Measurements from ENCODE around the gene MSS51. TPM values are rescaled to one million over a fixed set of nuclear protein-coding genes. Genes with fewer than 3 reads are reported as not detected.
"Not testable (repeated sequence)": the region's sequence is repeated elsewhere in the genome, so short reads cannot be mapped to it uniquely, and the experiment has no call there.

MSS51 gene
- total RNA-seq, 1 experiment from 2014 or later = 0.64 TPM

GRCh38 chr10:73414230-73414945, 19.0 kb downstream of the MSS51 start:
- DNase-seq (ENCODE audit: low spot score) = peak; percentile 39

GRCh38 chr10:73413528-73414229, 19.7 kb downstream of the MSS51 start, which contains the start of gene ANXA7:
Gene ANXA7 (minus strand): TSS chr10:73414058. CDS start chr10:73400856, 13,202 bp downstream.
- DNase-seq (ENCODE audit: low spot score) = peak; percentile 91

GRCh38 chr10:73413108-73413527, 20.2 kb downstream of the MSS51 start:
- peak; percentile 76 for DNase-seq (ENCODE audit: low spot score)

GRCh38 chr10:73410897-73411296, 22.5 kb downstream of the MSS51 start:
- DNase-seq (ENCODE audit: low spot score) = no peak

DNA sequence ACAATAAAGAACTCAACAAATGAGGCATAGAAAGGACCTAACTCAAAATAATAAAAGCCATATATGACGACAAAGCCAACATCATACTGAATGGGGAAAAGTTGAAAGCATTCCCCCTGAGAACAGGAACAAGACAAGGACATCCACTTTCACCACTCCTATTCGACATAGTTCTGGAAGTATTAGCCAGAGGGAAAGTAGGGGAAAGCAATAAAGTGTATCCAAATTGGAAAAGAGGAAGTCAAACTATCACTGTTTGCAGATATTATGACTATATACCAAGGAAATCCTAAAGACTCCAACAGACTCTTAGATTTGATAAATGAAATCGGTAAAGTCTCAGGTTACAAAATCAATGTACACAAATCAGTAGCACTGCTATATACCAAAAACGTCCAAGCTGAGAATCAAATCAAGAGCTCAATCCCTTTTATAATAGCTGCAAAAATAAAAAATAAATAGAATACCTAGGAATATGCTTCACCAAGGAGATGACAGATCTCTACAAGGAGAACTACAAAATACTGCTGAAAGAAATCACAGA, 24.3 kb downstream of the MSS51 start:
- no peak for DNase-seq (ENCODE audit: low spot score)

GRCh38 chr10:73408061-73408460, 25.3 kb downstream of the MSS51 start:
- DNase-seq (ENCODE audit: low spot score) = no peak

DNA sequence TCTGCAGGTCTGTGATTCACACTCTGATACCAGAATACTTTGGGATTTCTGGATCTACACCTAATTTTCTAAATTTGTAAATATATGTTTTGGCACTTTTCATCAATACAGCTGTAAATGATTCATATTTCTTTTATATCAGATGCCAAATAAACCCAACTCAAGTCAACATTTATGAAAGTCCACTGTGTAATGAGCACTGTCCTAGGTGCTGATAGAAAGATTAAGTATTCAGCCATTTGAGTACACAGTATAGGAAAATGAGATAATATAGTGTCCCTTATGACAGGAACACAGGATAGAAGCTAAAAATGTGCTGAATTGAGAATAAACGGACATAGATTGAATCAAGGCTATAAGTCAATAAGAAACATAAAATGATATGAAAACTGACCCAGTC, 25.9 kb downstream of the MSS51 start:
- DNase-seq (ENCODE audit: low spot score) = no peak

DNA sequence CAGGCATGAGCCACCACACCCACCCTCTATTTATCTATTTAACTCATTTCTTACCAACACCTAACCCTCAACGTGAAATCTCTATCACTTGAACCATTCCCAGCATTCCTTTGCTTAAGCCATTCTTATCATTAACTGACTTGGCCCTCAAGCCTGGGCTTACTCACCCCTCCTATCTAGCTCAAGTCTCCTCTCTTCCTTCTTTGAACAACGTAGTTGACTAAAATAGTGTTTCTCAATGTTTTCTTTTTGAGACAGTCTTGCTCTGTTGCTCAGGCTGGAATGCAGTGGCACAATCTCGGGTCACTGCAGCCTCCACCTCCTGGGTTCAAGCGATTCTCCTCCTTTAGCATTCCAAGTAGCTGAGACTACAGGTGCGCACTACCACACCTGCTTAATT, 26.5 kb downstream of the MSS51 start:
- DNase-seq (ENCODE audit: low spot score) = no peak

DNA sequence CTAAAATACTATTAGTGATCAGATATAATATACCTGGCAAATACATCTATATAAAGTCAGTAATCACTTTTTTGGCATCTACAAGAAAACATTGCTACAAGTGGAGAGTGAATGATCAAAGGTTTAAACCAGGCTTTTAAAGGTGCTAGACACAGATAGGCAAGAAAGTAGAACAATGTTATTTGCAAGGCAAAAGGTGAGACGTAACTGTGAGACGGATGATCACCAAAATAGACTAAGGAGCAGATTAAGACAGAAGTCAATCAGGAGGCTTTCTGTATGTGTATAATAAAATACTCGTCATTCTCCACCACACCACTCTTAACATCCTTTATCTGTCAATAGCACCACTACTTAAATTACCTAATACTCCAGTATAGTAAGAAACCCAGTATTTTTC, 27.8 kb downstream of the MSS51 start:
- no peak for DNase-seq (ENCODE audit: low spot score)

DNA sequence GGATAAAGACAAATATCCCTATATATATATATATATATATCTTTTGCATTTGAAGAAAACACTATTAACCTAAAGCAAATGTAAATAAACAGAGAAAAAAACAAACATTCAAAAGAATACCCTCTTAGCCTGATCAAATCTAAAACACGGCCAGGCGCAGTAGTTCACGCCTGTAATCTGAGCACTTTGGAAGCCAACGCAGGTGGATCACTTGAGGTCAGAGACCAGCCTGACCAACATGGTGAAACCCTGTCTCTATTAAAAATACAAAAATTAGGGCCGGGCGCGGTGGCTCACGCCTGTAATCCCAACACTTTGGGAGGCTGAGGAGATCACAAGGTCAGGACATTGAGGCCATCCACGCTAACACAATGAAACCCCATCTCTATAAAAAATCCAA, 28.7 kb downstream of the MSS51 start:
- DNase-seq (ENCODE audit: low spot score) = no peak

- no peak for DNase-seq (ENCODE audit: low spot score)
Observed at GRCh38 chr10:73401636-73402035, 31.7 kb downstream of the MSS51 start.

GRCh38 chr10:73399063-73399462, 34.3 kb downstream of the MSS51 start:
- DNase-seq (ENCODE audit: low spot score) = no peak

- DNase-seq (ENCODE audit: low spot score) = no peak
Observed at GRCh38 chr10:73398024-73398423, 35.3 kb downstream of the MSS51 start.

DNA sequence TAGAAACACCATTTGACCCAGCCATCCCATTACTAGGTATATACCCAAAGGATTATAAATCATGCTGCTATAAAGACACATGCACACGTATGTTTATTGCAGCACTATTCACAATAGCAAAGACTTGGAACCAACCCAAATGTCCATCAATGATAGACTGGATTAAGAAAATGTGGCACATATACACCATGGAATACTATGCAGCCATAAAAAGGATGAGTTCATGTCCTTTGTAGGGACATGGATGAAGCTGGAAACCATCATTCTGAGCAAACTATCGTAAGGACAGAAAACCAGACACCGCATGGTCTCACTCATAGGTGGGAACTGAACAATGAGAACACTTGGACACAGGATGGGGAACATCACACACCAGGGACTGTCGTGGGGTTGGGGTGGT, 39.0 kb downstream of the MSS51 start:
- not testable (repeated sequence) for DNase-seq (ENCODE audit: low spot score)

GRCh38 chr10:73388228-73388627, 45.1 kb downstream of the MSS51 start:
- no peak for DNase-seq (ENCODE audit: low spot score)

GRCh38 chr10:73386583-73386982, 46.8 kb downstream of the MSS51 start:
- DNase-seq (ENCODE audit: low spot score) = no peak

DNA sequence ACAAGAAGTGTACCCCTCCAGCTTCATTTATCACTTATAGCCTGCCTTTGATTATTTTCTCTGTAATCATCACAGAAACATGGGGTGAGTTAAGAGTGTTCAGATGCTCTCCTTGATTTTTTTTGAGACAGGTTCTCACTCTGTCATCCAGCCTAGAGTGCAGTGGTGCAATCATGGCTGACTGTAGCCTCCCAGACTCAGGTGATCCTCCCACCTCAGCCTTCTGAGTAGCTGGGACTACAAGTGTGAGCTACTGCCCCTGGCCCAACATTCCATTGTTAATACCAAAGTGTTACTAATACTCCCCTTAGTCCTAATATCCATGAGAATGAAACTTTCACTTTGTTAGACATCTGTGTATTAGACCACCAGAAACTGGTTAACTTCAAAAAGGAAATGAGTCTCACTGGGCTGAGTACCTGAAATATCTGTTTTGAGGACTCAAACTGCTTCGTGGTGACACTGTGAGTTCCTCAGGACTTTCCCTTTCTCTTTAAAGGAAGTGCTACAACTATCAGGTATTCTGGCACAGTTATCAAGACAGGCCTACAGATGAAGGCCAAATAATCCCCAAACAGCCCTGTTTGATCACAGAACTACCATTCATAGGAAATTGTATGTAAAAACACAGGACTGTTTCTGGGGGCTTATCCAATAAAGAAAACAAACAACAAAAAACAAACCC, 54.2 kb downstream of the MSS51 start:
- no peak for DNase-seq (ENCODE audit: low spot score)

- DNase-seq (ENCODE audit: low spot score) = no peak
Observed at GRCh38 chr10:73376679-73377078, 56.7 kb downstream of the MSS51 start.

All from HT-29 (cell line).